Endothelial cell of umbilical vein (primary cell): Measurements from ENCODE around the gene DENND5A. TPM values are rescaled to one million over a fixed set of nuclear protein-coding genes. Genes with fewer than 3 reads are reported as not detected.

ENCODE experiments used
- BruUV-seq: library from RNA; stranded (reverse); fragments of 400-500 nt; replicated peaks from 2 replicates; lab custom pipeline; 2021; lab: Mats Ljungman, UMichigan
- CTCF ChIA-PET: fragments of 300-600, 350-600 bp; sonication (Branson Sonifier 250); formaldehyde crosslinking; loops from one replicate; lab custom pipeline; 2021; ENCODE audit warnings: antibody characterized with exemption, inconsistent platforms; lab: Charles Lee
- POLR2A ChIA-PET: fragments of 300-600, 350-600 bp; sonication (Branson Sonifier 250); formaldehyde crosslinking; loops from one replicate; lab custom pipeline; 2021; ENCODE audit warnings: antibody characterized with exemption, inconsistent platforms; lab: Charles Lee
- DNase-seq: peaks from one replicate; pipeline ENCODE4 v3.0.0-alpha.2; 2011; ENCODE audit warnings: low read depth, low spot score
- FAIRE-seq: peaks from 2 replicates; lab custom pipeline; 2011; peaks lifted over from hg19 to GRCh38; lab: Jason Lieb, UNC
- H2AFZ ChIP-seq: 2 replicates; pipeline ENCODE4 v1.6.0; 2012; ENCODE audit warnings: low read depth, low read length, control low read depth, inconsistent platforms
- H3K27ac ChIP-seq: 2 replicates; pipeline ENCODE4 v1.5.1; 2011; ENCODE audit warnings: low read depth, mild to moderate bottlenecking, control low read depth, low read length, moderate library complexity; ENCODE audit not compliant: insufficient read depth
- H3K27me3 ChIP-seq, 2 experiments: 2 replicates each; pipeline versions ENCODE4 v1.6.0 to v1.6.1; 2011; ENCODE audit warnings: low read length in 2 of 2, mixed read lengths in 1 of 2; ENCODE audit not compliant: control insufficient read depth in 2 of 2, insufficient read depth in 2 of 2
- H3K36me3 ChIP-seq, 2 experiments: 2 replicates in 1 of 2; 3 replicates in 1 of 2; pipeline ENCODE4 v1.5.1; 2011; ENCODE audit warnings: low read length in 2 of 2, mild to moderate bottlenecking in 1 of 2, moderate library complexity in 1 of 2; ENCODE audit not compliant: control insufficient read depth in 2 of 2, insufficient read depth in 2 of 2; ENCODE audit errors: extremely low read depth in 1 of 2
- H3K4me1 ChIP-seq: 3 replicates; pipeline ENCODE4 v1.5.1; 2011; ENCODE audit warnings: mild to moderate bottlenecking, low read length; ENCODE audit not compliant: control insufficient read depth, insufficient read depth; ENCODE audit errors: extremely low read depth
- H3K4me2 ChIP-seq: 2 replicates; pipeline ENCODE4 v1.6.1; 2011; ENCODE audit warnings: low read length, control low read depth, mixed read lengths; ENCODE audit not compliant: insufficient read depth
- H3K4me3 ChIP-seq, 3 experiments: fragments of 200-600 bp in 1 of 3; sonication (generic), shearing (Covaris generic) in 1 of 3; replicated peaks in 1 of 3; 2 replicates each; pipeline ENCODE4 v1.5.1; 2011 to 2016; ENCODE audit warnings: control low read depth in 3 of 3, low read length in 3 of 3, mild to moderate bottlenecking in 2 of 3, inconsistent platforms in 1 of 3, low read depth in 1 of 3, moderate library complexity in 1 of 3; ENCODE audit not compliant: insufficient read depth in 1 of 3
- H3K79me2 ChIP-seq: 2 replicates; pipeline ENCODE4 v1.6.0; 2012; ENCODE audit warnings: low read length, inconsistent platforms; ENCODE audit not compliant: control insufficient read depth, insufficient read depth
- H3K9ac ChIP-seq: replicated peaks from 2 replicates; pipeline ENCODE3; 2011; ENCODE audit warnings: low read length, control low read depth; ENCODE audit not compliant: insufficient read depth; ENCODE audit errors: extremely low read depth
- H3K9me1 ChIP-seq: replicated peaks from 3 replicates; pipeline ENCODE4 v1.6.0; 2011; ENCODE audit warnings: mild to moderate bottlenecking, low read length; ENCODE audit not compliant: control insufficient read depth, insufficient read depth; ENCODE audit errors: extremely low read depth
- H3K9me3 ChIP-seq: replicated peaks from 2 replicates; pipeline ENCODE4 v1.5.1; 2012; ENCODE audit warnings: low read length, inconsistent platforms; ENCODE audit not compliant: control insufficient read depth, insufficient read depth
- H4K20me1 ChIP-seq: replicated peaks from 2 replicates; pipeline ENCODE3; 2011; ENCODE audit warnings: mild to moderate bottlenecking, low read length; ENCODE audit not compliant: control insufficient read depth, insufficient read depth; ENCODE audit errors: extremely low read depth
- CTCF ChIP-seq, 2 donors: IDR thresholded peaks; 1 replicate in 1 of 2; 2 replicates in 1 of 2; pipeline ENCODE4 v1.5.1; 2011; ENCODE audit warnings: low read length in 2 of 2, mild to moderate bottlenecking in 2 of 2, moderate library complexity in 2 of 2, control low read depth in 1 of 2, inconsistent platforms in 1 of 2, low read depth in 1 of 2; ENCODE audit not compliant: insufficient read depth in 1 of 2; ENCODE audit errors: extremely low read depth in 1 of 2
- EZH2 ChIP-seq: IDR thresholded peaks from 2 replicates; pipeline ENCODE4 v1.6.1; 2012; ENCODE audit warnings: borderline replicate concordance, low read depth, mild to moderate bottlenecking, moderate library complexity, low read length, inconsistent platforms; ENCODE audit not compliant: severe bottlenecking
- FOS ChIP-seq: IDR thresholded peaks from 2 replicates; pipeline ENCODE4 v1.6.1; 2011; ENCODE audit warnings: mild to moderate bottlenecking, low read length, moderate library complexity, borderline replicate concordance; ENCODE audit not compliant: insufficient read depth
- GATA2 ChIP-seq: IDR thresholded peaks from 2 replicates; pipeline ENCODE4 v1.7.0; 2011; ENCODE audit warnings: low read depth, mild to moderate bottlenecking, moderate library complexity, mixed read lengths, low read length; ENCODE audit not compliant: insufficient read length, insufficient read depth
- JUN ChIP-seq: IDR thresholded peaks from 2 replicates; pipeline ENCODE4 v1.6.1; 2011; ENCODE audit warnings: borderline replicate concordance, low read depth; ENCODE audit not compliant: insufficient read length, insufficient read depth
- MAX ChIP-seq: IDR thresholded peaks from 2 replicates; pipeline ENCODE4 v1.6.1; 2011; ENCODE audit not compliant: insufficient read depth, insufficient read length
- MYC ChIP-seq: IDR thresholded peaks from one replicate; pipeline ENCODE4 v1.6.1; 2011; ENCODE audit warnings: mild to moderate bottlenecking, low read depth, low read length
- POLR2A ChIP-seq: IDR thresholded peaks from 2 replicates; pipeline ENCODE4 v1.6.1; 2012; ENCODE audit warnings: low read depth, mild to moderate bottlenecking, control low read depth, low read length
- POLR2AphosphoS5 ChIP-seq: IDR thresholded peaks from 2 replicates; pipeline ENCODE4 v1.6.1; 2012; ENCODE audit warnings: low read depth, mild to moderate bottlenecking, control low read depth, low read length, moderate library complexity; ENCODE audit not compliant: insufficient read depth
- dilution Hi-C: fragments of 300-500 bp; cut with MboI; formaldehyde crosslinking; loops from one replicate; pipeline ENCODE4 v1.15.0; 2019; ENCODE audit warnings: low sequenced_read_pairs; ENCODE audit not compliant: extremely low pct_ligation_motif_present
- intact Hi-C: fragments of 100-400 bp; cut with micrococcal nuclease; formaldehyde crosslinking; loops from one replicate; pipeline ENCODE4 v1.10.0; 2022
- polyA plus RNA-seq, 4 experiments: library from polyadenylated mRNA; depleted of rRNA in 3 of 4; stranded (reverse) in 3 of 4; unstranded in 1 of 4; fragments of >200 nt; gene quantifications; 2 replicates each; pipeline versions ENCODE4 v1.2.1 to v1.2.3, GENCODE V29; 2011 to 2012; ENCODE audit warnings: missing spikeins in 1 of 4
- total RNA-seq: library from RNA; stranded (reverse); gene quantifications from 2 replicates; pipeline ENCODE4 v1.2.3, GENCODE V29; 2021

DENND5A gene
- total and polyA plus RNA-seq, 2 donors (not counting 3 experiments of a cell fraction or from before 2014, with no cell fraction given) = 116 to 220 TPM

GRCh38 chr11:9130297-9130696 is 134.9 kb downstream of the DENND5A start:
- Histone ChIP-seq H3K27ac (no peak overlapping the region), H3K4me1 (no peaks in the 10 kb centered on the region), H3K79me2 (no peaks in the 10 kb centered on the region), H3K36me3 (peaks cover 0 to 2% of the 10 kb centered on the region in 2 experiments), H3K27me3 (no peaks in the 10 kb centered on the region), H3K9me1 (no peaks in the 10 kb centered on the region), H4K20me1 (no peaks in the 10 kb centered on the region), H3K4me2 (no peak overlapping the region), H3K4me3 (no peak overlapping the region), H2AFZ (no peak overlapping the region), H3K9ac (no peak overlapping the region), H3K9me3 (no peaks in the 10 kb centered on the region)
- POLR2A ChIA-PET = interaction anchor here (0.6 kb wide), 1 partner anchor 76 kb away, joined by 4 read pairs; no protein-coding TSS in a partner anchor
- CTCF ChIA-PET = interaction anchor here (1.2 to 3.3 kb wide), 4 partner anchors 8 to 937 kb away, joined by 3 to 22 read pairs (median 8); no protein-coding TSS in a partner anchor
- no peak for FAIRE-seq
- dilution Hi-C loops = no loop called here
- no TSS peak for BruUV-seq
- DNase-seq = no peak
- intact Hi-C loops = no loop called here
- TF ChIP-seq CTCF (IDR thresholded peaks at IDR 0.05; ENCODE audit: extremely low read depth in 1 of 2, insufficient read depth in 1 of 2, low read depth in 1 of 2, low read length in 2 of 2) (no peak), MAX (no peak), MYC (no peak), POLR2A (no peak), FOS (no peak), GATA2 (no peak), POLR2AphosphoS5 (no peak), JUN (no peak), EZH2 (no peak)
